ENCODE measurements around the gene MGAT4A. TPM values are rescaled to one million over a fixed set of nuclear protein-coding genes. Genes with fewer than 3 reads are reported as not detected.

The MGAT4A gene
- total and polyA plus RNA-seq, 10 of the 15 experiments (the other 5 are each of a cell fraction or from before 2014, with no cell fraction given), result 4.3 to 23.4 (median 13.6) TPM

DNA sequence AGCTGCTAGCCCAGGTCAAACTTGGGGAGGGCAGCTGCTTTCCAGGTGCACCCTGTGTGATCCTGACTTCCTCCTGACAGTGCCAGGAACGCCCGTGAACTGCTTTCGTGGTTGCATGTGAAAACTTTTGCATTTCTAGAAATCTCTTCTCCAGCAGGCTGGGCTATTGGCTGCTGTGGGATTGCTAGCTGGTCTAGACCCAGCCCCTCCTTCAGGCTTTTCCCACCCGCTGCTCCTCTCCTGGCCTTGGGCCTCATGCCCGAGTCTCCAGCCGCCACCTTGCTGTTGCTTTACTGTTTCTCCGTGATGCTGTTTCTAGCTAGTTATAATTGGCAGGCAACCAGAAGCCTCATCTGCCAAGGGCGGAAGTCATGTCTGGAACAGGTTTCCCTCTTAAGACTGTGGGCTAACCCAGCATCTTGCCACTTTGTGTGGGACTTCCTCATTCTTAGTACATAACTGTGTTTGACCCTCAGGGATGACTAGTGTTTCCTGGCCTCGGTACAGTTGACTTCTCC lies 27.0 kb upstream of the MGAT4A start (continued):
- TF ChIP-seq EP300 (IDR thresholded peaks at IDR 0.05; ENCODE audit: borderline replicate concordance in 1 of 2, control insufficient read depth in 1 of 2, low read depth in 2 of 2, low read length in 2 of 2) (peak in 1 of 2 experiments; percentile 29; a peak in 2 of 4 replicates), FOXK2 (IDR thresholded peaks at IDR 0.05) (no peak), TCF12 (IDR thresholded peaks at IDR 0.05; ENCODE audit: low read depth, low read length) (no peak), STAT3 (IDR thresholded peaks at IDR 0.05; ENCODE audit: low read depth, low read length) (no peak), CHD4 (IDR thresholded peaks at IDR 0.05) (no peak)
- TF ChIP-seq, protein P1, sequence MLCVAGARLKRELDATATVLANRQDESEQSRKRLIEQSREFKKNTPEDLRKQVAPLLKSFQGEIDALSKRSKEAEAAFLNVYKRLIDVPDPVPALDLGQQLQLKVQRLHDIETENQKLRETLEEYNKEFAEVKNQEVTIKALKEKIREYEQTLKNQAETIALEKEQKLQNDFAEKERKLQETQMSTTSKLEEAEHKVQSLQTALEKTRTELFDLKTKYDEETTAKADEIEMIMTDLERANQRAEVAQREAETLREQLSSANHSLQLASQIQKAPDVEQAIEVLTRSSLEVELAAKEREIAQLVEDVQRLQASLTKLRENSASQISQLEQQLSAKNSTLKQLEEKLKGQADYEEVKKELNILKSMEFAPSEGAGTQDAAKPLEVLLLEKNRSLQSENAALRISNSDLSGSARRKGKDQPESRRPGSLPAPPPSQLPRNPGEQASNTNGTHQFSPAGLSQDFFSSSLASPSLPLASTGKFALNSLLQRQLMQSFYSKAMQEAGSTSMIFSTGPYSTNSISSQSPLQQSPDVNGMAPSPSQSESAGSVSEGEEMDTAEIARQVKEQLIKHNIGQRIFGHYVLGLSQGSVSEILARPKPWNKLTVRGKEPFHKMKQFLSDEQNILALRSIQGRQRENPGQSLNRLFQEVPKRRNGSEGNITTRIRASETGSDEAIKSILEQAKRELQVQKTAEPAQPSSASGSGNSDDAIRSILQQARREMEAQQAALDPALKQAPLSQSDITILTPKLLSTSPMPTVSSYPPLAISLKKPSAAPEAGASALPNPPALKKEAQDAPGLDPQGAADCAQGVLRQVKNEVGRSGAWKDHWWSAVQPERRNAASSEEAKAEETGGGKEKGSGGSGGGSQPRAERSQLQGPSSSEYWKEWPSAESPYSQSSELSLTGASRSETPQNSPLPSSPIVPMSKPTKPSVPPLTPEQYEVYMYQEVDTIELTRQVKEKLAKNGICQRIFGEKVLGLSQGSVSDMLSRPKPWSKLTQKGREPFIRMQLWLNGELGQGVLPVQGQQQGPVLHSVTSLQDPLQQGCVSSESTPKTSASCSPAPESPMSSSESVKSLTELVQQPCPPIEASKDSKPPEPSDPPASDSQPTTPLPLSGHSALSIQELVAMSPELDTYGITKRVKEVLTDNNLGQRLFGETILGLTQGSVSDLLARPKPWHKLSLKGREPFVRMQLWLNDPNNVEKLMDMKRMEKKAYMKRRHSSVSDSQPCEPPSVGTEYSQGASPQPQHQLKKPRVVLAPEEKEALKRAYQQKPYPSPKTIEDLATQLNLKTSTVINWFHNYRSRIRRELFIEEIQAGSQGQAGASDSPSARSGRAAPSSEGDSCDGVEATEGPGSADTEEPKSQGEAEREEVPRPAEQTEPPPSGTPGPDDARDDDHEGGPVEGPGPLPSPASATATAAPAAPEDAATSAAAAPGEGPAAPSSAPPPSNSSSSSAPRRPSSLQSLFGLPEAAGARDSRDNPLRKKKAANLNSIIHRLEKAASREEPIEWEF (IDR thresholded peaks at IDR 0.05; ENCODE audit: insufficient replicate concordance, low read depth, low read length), result no peak
- TF ChIP-seq, protein P2, sequence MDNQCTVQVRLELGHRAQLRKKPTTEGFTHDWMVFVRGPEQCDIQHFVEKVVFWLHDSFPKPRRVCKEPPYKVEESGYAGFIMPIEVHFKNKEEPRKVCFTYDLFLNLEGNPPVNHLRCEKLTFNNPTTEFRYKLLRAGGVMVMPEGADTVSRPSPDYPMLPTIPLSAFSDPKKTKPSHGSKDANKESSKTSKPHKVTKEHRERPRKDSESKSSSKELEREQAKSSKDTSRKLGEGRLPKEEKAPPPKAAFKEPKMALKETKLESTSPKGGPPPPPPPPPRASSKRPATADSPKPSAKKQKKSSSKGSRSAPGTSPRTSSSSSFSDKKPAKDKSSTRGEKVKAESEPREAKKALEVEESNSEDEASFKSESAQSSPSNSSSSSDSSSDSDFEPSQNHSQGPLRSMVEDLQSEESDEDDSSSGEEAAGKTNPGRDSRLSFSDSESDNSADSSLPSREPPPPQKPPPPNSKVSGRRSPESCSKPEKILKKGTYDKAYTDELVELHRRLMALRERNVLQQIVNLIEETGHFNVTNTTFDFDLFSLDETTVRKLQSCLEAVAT (IDR thresholded peaks at IDR 0.05), result no peak
- TF ChIP-seq, protein P3, sequence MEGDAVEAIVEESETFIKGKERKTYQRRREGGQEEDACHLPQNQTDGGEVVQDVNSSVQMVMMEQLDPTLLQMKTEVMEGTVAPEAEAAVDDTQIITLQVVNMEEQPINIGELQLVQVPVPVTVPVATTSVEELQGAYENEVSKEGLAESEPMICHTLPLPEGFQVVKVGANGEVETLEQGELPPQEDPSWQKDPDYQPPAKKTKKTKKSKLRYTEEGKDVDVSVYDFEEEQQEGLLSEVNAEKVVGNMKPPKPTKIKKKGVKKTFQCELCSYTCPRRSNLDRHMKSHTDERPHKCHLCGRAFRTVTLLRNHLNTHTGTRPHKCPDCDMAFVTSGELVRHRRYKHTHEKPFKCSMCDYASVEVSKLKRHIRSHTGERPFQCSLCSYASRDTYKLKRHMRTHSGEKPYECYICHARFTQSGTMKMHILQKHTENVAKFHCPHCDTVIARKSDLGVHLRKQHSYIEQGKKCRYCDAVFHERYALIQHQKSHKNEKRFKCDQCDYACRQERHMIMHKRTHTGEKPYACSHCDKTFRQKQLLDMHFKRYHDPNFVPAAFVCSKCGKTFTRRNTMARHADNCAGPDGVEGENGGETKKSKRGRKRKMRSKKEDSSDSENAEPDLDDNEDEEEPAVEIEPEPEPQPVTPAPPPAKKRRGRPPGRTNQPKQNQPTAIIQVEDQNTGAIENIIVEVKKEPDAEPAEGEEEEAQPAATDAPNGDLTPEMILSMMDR (IDR thresholded peaks at IDR 0.05 in 2 of 3, conservative IDR thresholded peaks at IDR 0.05 in 1 of 3; ENCODE audit: control insufficient read depth in 2 of 3, extremely low read depth in 1 of 3, insufficient read depth in 1 of 3, low read depth in 3 of 3, low read length in 3 of 3), result no peak
- TF ChIP-seq, protein P4, sequence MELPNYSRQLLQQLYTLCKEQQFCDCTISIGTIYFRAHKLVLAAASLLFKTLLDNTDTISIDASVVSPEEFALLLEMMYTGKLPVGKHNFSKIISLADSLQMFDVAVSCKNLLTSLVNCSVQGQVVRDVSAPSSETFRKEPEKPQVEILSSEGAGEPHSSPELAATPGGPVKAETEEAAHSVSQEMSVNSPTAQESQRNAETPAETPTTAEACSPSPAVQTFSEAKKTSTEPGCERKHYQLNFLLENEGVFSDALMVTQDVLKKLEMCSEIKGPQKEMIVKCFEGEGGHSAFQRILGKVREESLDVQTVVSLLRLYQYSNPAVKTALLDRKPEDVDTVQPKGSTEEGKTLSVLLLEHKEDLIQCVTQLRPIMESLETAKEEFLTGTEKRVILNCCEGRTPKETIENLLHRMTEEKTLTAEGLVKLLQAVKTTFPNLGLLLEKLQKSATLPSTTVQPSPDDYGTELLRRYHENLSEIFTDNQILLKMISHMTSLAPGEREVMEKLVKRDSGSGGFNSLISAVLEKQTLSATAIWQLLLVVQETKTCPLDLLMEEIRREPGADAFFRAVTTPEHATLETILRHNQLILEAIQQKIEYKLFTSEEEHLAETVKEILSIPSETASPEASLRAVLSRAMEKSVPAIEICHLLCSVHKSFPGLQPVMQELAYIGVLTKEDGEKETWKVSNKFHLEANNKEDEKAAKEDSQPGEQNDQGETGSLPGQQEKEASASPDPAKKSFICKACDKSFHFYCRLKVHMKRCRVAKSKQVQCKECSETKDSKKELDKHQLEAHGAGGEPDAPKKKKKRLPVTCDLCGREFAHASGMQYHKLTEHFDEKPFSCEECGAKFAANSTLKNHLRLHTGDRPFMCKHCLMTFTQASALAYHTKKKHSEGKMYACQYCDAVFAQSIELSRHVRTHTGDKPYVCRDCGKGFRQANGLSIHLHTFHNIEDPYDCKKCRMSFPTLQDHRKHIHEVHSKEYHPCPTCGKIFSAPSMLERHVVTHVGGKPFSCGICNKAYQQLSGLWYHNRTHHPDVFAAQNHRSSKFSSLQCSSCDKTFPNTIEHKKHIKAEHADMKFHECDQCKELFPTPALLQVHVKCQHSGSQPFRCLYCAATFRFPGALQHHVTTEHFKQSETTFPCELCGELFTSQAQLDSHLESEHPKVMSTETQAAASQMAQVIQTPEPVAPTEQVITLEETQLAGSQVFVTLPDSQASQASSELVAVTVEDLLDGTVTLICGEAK (IDR thresholded peaks at IDR 0.05; ENCODE audit: borderline replicate concordance), result no peak
- TF ChIP-seq, protein P5, sequence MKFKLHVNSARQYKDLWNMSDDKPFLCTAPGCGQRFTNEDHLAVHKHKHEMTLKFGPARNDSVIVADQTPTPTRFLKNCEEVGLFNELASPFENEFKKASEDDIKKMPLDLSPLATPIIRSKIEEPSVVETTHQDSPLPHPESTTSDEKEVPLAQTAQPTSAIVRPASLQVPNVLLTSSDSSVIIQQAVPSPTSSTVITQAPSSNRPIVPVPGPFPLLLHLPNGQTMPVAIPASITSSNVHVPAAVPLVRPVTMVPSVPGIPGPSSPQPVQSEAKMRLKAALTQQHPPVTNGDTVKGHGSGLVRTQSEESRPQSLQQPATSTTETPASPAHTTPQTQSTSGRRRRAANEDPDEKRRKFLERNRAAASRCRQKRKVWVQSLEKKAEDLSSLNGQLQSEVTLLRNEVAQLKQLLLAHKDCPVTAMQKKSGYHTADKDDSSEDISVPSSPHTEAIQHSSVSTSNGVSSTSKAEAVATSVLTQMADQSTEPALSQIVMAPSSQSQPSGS (IDR thresholded peaks at IDR 0.05; ENCODE audit: low read length), result peak; percentile 25; the same call in 1 of the 2 replicates

Data from GM12878 (cell line).